Type B pancreatic cell (in vitro differentiated cells): ENCODE measurements around the gene SEC24D. TPM values are rescaled to one million over a fixed set of nuclear protein-coding genes. Genes with fewer than 3 reads are reported as not detected.
A peak's percentile ranks its signal among the peaks of the same experiment; 100 is the strongest.

Experiments
- DNase-seq: peaks from one replicate; pipeline ENCODE4 v3.0.0; 2021; ENCODE audit warnings: mixed read lengths; ENCODE audit not compliant: unreplicated experiment; ENCODE audit errors: extremely low spot score
- H3K27ac Mint-ChIP-seq: 2 replicates; pipeline ENCODE4 v1.8.0; 2021; ENCODE audit warnings: mild to moderate bottlenecking, mixed read lengths
- H3K27me3 Mint-ChIP-seq: 2 replicates; pipeline ENCODE4 v1.8.0; 2021; ENCODE audit warnings: mixed read lengths
- H3K36me3 Mint-ChIP-seq: 2 replicates; pipeline ENCODE4 v1.8.0; 2021; ENCODE audit warnings: mixed read lengths
- H3K4me1 Mint-ChIP-seq: one replicate; pipeline ENCODE4 v1.8.0; 2021; ENCODE audit warnings: mixed read lengths; ENCODE audit not compliant: unreplicated experiment
- H3K4me3 Mint-ChIP-seq: 2 replicates; pipeline ENCODE4 v1.8.0; 2021; ENCODE audit warnings: mild to moderate bottlenecking, mixed read lengths
- H3K9me3 Mint-ChIP-seq: 2 replicates; pipeline ENCODE4 v1.8.0; 2021; ENCODE audit warnings: mixed read lengths
- CTCF ChIP-seq: fragments of 200-600 bp; sonication (generic); conservative IDR thresholded peaks from 2 replicates; pipeline ENCODE4 v1.5.0; 2021; ENCODE audit warnings: antibody characterized with exemption, mild to moderate bottlenecking
- total RNA-seq: library from RNA; stranded (reverse); gene quantifications from 2 replicates; pipeline ENCODE4 v1.2.1, GENCODE V29; 2021; ENCODE audit warnings: low replicate concordance

The SEC24D gene
- total RNA-seq, 1 donor from 2014 or later = 53.9 TPM

GRCh38 chr4:118758293-118758692 is 77.6 kb downstream of the SEC24D start:
- Mint-ChIP-seq H3K27me3 (no peaks in the 10 kb centered on the region), H3K9me3 (no peaks in the 10 kb centered on the region), H3K36me3 (peaks cover 35% of the 10 kb centered on the region), H3K4me3 (no peak overlapping the region), H3K27ac (no peak overlapping the region), H3K4me1 (peaks cover 28% of the 10 kb centered on the region)
- no peak for TF ChIP-seq CTCF
- no peak for DNase-seq

DNA sequence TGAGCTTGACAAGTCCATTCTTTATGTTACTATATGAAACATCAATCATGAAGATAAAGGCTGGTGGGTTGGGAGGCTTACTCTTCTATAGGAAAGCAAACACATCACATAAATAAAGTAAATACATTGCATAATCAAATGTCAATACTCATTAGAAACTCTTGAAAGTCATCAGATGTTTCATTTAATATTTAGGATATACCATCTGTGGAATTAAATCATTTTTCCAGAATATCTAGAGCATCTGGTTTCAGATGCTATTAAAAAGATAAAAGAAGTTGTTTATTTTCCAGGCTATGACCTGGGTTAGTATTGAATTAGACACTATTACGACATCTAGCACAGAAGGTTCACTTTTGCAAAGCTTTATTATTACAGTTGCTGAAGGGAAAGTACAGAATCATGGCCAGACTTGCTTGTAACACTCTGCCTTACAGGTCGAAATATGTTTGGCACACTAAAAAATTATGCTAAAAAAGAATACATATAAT is 78.1 kb downstream of the SEC24D start:
- no peak overlapping the region for H3K4me3 Mint-ChIP-seq
- H3K27me3 Mint-ChIP-seq = no peaks in the 10 kb centered on the region
- no peak overlapping the region for H3K27ac Mint-ChIP-seq
- peaks cover 38% of the 10 kb centered on the region for H3K36me3 Mint-ChIP-seq
- no peak for TF ChIP-seq CTCF
- peaks cover 28% of the 10 kb centered on the region for H3K4me1 Mint-ChIP-seq
- DNase-seq = no peak
- H3K9me3 Mint-ChIP-seq = no peaks in the 10 kb centered on the region

GRCh38 chr4:118756958-118757357 is 79.0 kb downstream of the SEC24D start:
- Mint-ChIP-seq H3K27ac (peak overlapping the region; percentile 16), H3K4me3 (no peak overlapping the region), H3K9me3 (no peaks in the 10 kb centered on the region), H3K36me3 (peaks cover 43% of the 10 kb centered on the region), H3K27me3 (no peaks in the 10 kb centered on the region), H3K4me1 (peaks cover 28% of the 10 kb centered on the region)
- no peak for TF ChIP-seq CTCF
- DNase-seq = no peak

DNA sequence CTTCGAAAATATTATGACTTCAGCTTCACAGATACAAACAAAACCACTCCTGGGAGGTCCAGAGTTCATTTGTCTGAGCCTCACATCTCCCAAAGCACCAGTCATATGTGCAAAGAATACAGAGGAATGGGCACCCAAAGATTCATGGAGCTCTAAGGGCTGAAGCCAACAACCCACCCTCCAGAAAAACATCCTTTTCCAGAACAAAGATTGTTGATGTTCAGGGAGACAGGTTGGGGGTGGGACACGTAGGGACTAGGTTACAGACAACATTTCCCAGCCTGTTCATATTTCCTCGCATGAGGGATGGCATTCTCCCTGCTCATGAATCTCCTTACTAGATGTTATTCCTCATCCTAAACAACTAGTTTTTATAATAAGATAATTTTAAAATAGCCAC is 79.5 kb downstream of the SEC24D start:
- Mint-ChIP-seq H3K4me3 (no peak overlapping the region), H3K36me3 (peaks cover 44% of the 10 kb centered on the region), H3K27ac (no peak overlapping the region), H3K27me3 (no peaks in the 10 kb centered on the region), H3K9me3 (no peaks in the 10 kb centered on the region), H3K4me1 (peaks cover 28% of the 10 kb centered on the region)
- no peak for TF ChIP-seq CTCF
- no peak for DNase-seq

DNA sequence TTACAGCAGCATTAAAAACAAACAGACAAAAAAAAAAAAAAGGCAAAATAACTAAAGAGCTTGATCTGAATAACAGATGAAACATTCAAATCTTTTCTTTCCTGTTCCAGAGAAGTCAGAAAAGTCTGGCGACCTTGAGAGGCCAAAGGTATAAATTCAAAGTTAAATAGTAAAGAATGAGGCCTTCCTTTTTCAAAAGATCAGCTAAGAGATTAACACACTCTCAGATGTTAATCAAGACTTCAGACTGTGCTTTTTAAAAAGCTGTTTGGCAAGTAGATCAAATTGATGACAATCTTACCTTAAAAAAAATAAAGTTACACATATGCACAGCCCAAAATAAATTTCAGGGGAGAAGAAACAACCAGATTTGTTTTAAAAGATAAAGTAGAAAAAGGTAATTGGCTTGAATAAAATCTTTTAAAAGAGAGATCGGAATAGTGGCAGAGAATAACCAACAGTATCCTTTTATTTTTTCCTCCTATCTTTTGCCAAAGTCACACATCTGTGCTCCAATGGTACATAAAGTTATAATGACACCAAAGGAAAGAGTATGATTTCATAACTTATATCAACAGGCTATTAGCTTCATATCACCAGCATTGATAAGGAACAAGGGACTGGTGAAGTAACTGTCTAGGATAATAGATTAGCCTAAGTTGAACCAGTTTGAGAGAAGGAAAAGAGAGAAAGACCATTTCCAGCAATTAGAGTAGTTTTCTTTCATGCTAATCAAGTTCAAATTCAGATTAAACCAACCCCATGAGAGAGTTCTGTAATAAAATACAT is 80.3 kb downstream of the SEC24D start:
- Mint-ChIP-seq H3K9me3 (no peaks in the 10 kb centered on the region), H3K4me1 (peaks cover 28% of the 10 kb centered on the region), H3K27me3 (no peaks in the 10 kb centered on the region), H3K36me3 (peaks cover 41% of the 10 kb centered on the region), H3K4me3 (no peak overlapping the region), H3K27ac (no peak overlapping the region)
- no peak for TF ChIP-seq CTCF
- DNase-seq = no peak
